Activated CD4-positive, alpha-beta T cell treated with anti-CD3 and anti-CD28 coated beads, Interleukin-2, amount 50 U/mL, for 24 hours (primary cell): ENCODE measurements around the gene SAMD8.
A peak's percentile ranks its signal among the peaks of the same experiment; 100 is the strongest.
"Not testable (repeated sequence)": the region's sequence is repeated elsewhere in the genome, so short reads cannot be mapped to it uniquely, and the experiment has no call there.

ENCODE experiments used
- DNase-seq, 2 donors: peaks; one replicate each; pipeline ENCODE4 v3.0.0-alpha.2; 2020; ENCODE audit warnings: low read depth in 1 of 2, low spot score in 1 of 2

Gene SAMD8

GRCh38 chr10:75212343-75212742 lies 100.9 kb downstream of the SAMD8 start:
- DNase-seq: no peak

GRCh38 chr10:75220274-75220673 lies 108.8 kb downstream of the SAMD8 start:
- DNase-seq: no peak

GRCh38 chr10:75221492-75221891 lies 110.0 kb downstream of the SAMD8 start:
- not testable (repeated sequence) for DNase-seq

GRCh38 chr10:75223507-75223906 lies 112.1 kb downstream of the SAMD8 start:
- no peak for DNase-seq

GRCh38 chr10:75226095-75226494 lies 114.6 kb downstream of the SAMD8 start:
- DNase-seq: no peak

- no peak for DNase-seq
These were observed 115.2 kb downstream of the SAMD8 start for GRCh38 chr10:75226656-75227055.

GRCh38 chr10:75228278-75228677 lies 116.8 kb downstream of the SAMD8 start:
- DNase-seq: no peak

- no peak for DNase-seq
These were observed 117.4 kb downstream of the SAMD8 start for GRCh38 chr10:75228834-75229233.

- no peak for DNase-seq
These were observed 118.5 kb downstream of the SAMD8 start for GRCh38 chr10:75229971-75230370.

GRCh38 chr10:75230600-75231038 lies 119.2 kb downstream of the SAMD8 start:
- peak; percentile 79 to 91 for DNase-seq
